ENCODE data around the gene PIEZO2.

GRCh38 chr18:10792181-10792580 lies 357.2 kb downstream of the PIEZO2 start:
- no peak for TF ChIP-seq CTCF (IDR thresholded peaks at IDR 0.05)
- no peak for TF ChIP-seq EP300 (IDR thresholded peaks at IDR 0.05)
- no peak for TF ChIP-seq POLR2A (IDR thresholded peaks at IDR 0.05)

Measured in upper lobe of left lung (tissue), 4 donors.